Stimulated activated CD8-positive, alpha-beta memory T cell treated with anti-CD3 and anti-CD28 coated beads, Interleukin-4, amount 100 ng/mL, for 48 hours (primary cell): ENCODE results near the gene PARP6.
A peak's percentile ranks its signal among the peaks of the same experiment; 100 is the strongest.

Experiments used
- DNase-seq: peaks from one replicate; pipeline ENCODE4 v3.0.0-alpha.2; 2020

The PARP6 gene

GRCh38 chr15:72272213-72272996 is at the start of gene PARP6:
TSS of gene PARP6 (minus strand) at chr15:72272554. CDS start at chr15:72267477, 5,077 bp downstream.
- peak; percentile 98 for DNase-seq

- peak; percentile 80 for DNase-seq
Observed at GRCh38 chr15:72319985-72320671, 47.8 kb upstream of the PARP6 start, which contains the start of gene CELF6. TSS of gene CELF6 (minus strand) at chr15:72320157. CDS start at chr15:72319874, 283 bp downstream.

GRCh38 chr15:72319360-72319984 is 47.1 kb upstream of the PARP6 start:
- peak; percentile 67 for DNase-seq

- no peak for DNase-seq
Observed at GRCh38 chr15:72318408-72318942, 46.1 kb upstream of the PARP6 start.

GRCh38 chr15:72315706-72316370 is 43.5 kb upstream of the PARP6 start:
- no peak for DNase-seq

- no peak for DNase-seq
Observed at GRCh38 chr15:72313881-72314280, 41.5 kb upstream of the PARP6 start.

- no peak for DNase-seq
Observed at GRCh38 chr15:72313448-72313840, 41.1 kb upstream of the PARP6 start.

GRCh38 chr15:72312605-72313447 is 40.5 kb upstream of the PARP6 start:
- peak; percentile 71 for DNase-seq

- DNase-seq, result no peak
Observed at GRCh38 chr15:72307026-72307425, 34.7 kb upstream of the PARP6 start.

- DNase-seq, result peak; percentile 39
Observed at GRCh38 chr15:72306211-72306785, 33.9 kb upstream of the PARP6 start.

GRCh38 chr15:72304596-72304995 is 32.2 kb upstream of the PARP6 start:
- DNase-seq, result no peak

GRCh38 chr15:72302955-72303354 is 30.6 kb upstream of the PARP6 start:
- no peak for DNase-seq

GRCh38 chr15:72289597-72290325 is 17.4 kb upstream of the PARP6 start:
- DNase-seq, result no peak

- DNase-seq, result no peak
Observed at GRCh38 chr15:72288796-72289596, 16.6 kb upstream of the PARP6 start.

- peak; percentile 64 for DNase-seq
Observed at GRCh38 chr15:72285927-72286516, 13.7 kb upstream of the PARP6 start.

GRCh38 chr15:72285402-72285801 is 13.0 kb upstream of the PARP6 start:
- DNase-seq, result no peak

- no peak for DNase-seq
Observed at GRCh38 chr15:72284781-72285180, 12.4 kb upstream of the PARP6 start.

GRCh38 chr15:72281713-72282112 is 9.4 kb upstream of the PARP6 start:
- DNase-seq, result no peak

GRCh38 chr15:72280751-72281150 is 8.4 kb upstream of the PARP6 start:
- no peak for DNase-seq

GRCh38 chr15:72278737-72279136 is 6.4 kb upstream of the PARP6 start:
- no peak for DNase-seq
